Heart right ventricle (tissue), 16 donors: Measurements from ENCODE around the gene LRRC8C. TPM values are rescaled to one million over a fixed set of nuclear protein-coding genes. Genes with fewer than 3 reads are reported as not detected.
A peak's percentile ranks its signal among the peaks of the same experiment; 100 is the strongest.

Experiments used
- ATAC-seq, 8 donors: fragments of 200-7000 bp; cut with Tn5 transposase; one replicate each; pipeline ENCODE4 v1.9.1; 2020; ENCODE audit warnings: mild to moderate bottlenecking in 8 of 8, moderate library complexity in 8 of 8, moderate number of reproducible peaks in 1 of 8
- DNase-seq, 2 donors: peaks; one replicate each; pipeline ENCODE4 v3.0.0-alpha.2; 2020
- H3K27ac ChIP-seq, 10 donors: fragments of 200-600 bp; sonication (generic) in 2 of 10; one replicate each; pipeline versions ENCODE4 v1.5.0 to v1.8.0; 2020 to 2022; ENCODE audit warnings: mild to moderate bottlenecking in 3 of 10
- H3K27me3 ChIP-seq, 7 donors: fragments of 200-600 bp; one replicate each; pipeline ENCODE4 v1.8.0; 2021 to 2022; ENCODE audit warnings: mild to moderate bottlenecking in 2 of 7
- H3K36me3 ChIP-seq, 9 donors: fragments of 200-600 bp; sonication (generic) in 1 of 9; one replicate each; pipeline versions ENCODE4 v1.5.0 to v1.8.0; 2020 to 2022; ENCODE audit warnings: mild to moderate bottlenecking in 2 of 9
- H3K4me1 ChIP-seq, 9 donors: fragments of 200-600 bp; sonication (generic) in 1 of 9; one replicate each; pipeline versions ENCODE4 v1.5.0 to v1.8.0; 2020 to 2022; ENCODE audit warnings: mild to moderate bottlenecking in 4 of 9
- H3K4me3 ChIP-seq, 10 donors: fragments of 200-600 bp; sonication (generic) in 2 of 10; one replicate each; pipeline versions ENCODE4 v1.5.0 to v1.8.0; 2020 to 2022; ENCODE audit warnings: mild to moderate bottlenecking in 7 of 10, moderate library complexity in 2 of 10
- H3K9me3 ChIP-seq, 11 donors: fragments of 200-600 bp in 10 of 11; sonication (generic) in 2 of 11; one replicate each; pipeline versions ENCODE4 v1.5.0 to v1.8.0; 2013 to 2022; ENCODE audit warnings: mild to moderate bottlenecking in 2 of 11, control low read depth in 1 of 11, moderate library complexity in 1 of 11
- CTCF ChIP-seq, 9 donors: fragments of 200-600 bp; sonication (generic) in 2 of 9; IDR thresholded peaks; one replicate each; pipeline versions ENCODE4 v1.5.0 to v1.8.0; 2021 to 2022; ENCODE audit warnings: antibody characterized with exemption in 9 of 9, mild to moderate bottlenecking in 5 of 9, moderate library complexity in 1 of 9
- WGBS, 2 donors: extraction: QIAGEN DNeasy Blood & Tissue Kit; methylation state at CpG; one replicate each; pipeline ENCODE4 v1.1.7; 2013; ENCODE audit warnings: inconsistent platforms in 1 of 2; 5-methylcytosine and 5-hydroxymethylcytosine counted together
- intact Hi-C, 10 donors: fragments of 100-400 bp; cut with DNase I; formaldehyde crosslinking; loops; one replicate each; pipeline versions ENCODE4 v1.11.1 to v1.14.2; 2022
- polyA plus RNA-seq, 2 donors: library from polyadenylated mRNA; stranded (reverse); fragments of 200-250 nt; gene quantifications; one replicate each; pipeline ENCODE4 v1.2.3, GENCODE V29; 2013
- total RNA-seq, 10 donors: library from RNA; stranded (reverse); fragmentation: NEBNext Ultra II Directional in 3 of 10; extraction: Animal tissue kit (Norgen Biotek cat#: 25700) in 3 of 10; gene quantifications; one replicate each; pipeline versions ENCODE4 v1.2.1 to v1.2.4, GENCODE V29; 2021 to 2023
- donor health status: Arrhythmogenic right ventricular cardiomyopathy.
- donor health status: ischemic (EF 13 %, LVEDD 7.1; RV severe dilation, severe dysfunction).
- donor health status: healthy with polysubstance abuse.
- donor health status: DM: no; HTN: yes; CAD: no.
- donor health status: DM: no; HTN: no; CAD: no.
- donor health status: ischemic (EF 25% LVEDD 6.9; RV normal size, moderate dysfunction).
- donor health status: ischemic (EF 25% LVEDD 5.7; RV mildly dilated, moderate dysfunction).
- donor health status: healthy.
- donor health status: DM: yes; HTN: yes; CAD: no.
- donor health status: Ischemic cardiomyopathy.
- donor health status: ischemic (EF 35%, LVEDD 5.7; RV mildly dilated, moderate dysfunction).
- donor health status: nonischemic (EF 11% LVEDD 7.7; RV severe dilation, severe dysfunction).
- donor health status: DM: yes; HTN: yes; CAD: no.
- donor health status: PGD.
- donor health status: ischemic (EF 29% LVEDD 5.4; RV normal size, mild dysfunction).
- donor health status: nonischemic (EF 23%, LVEDD 6.1; RV moderate dilation, normal function).

The LRRC8C gene
- total and polyA plus RNA-seq, 12 donors, result 3.7 to 12.3 (median 8.2) TPM

DNA sequence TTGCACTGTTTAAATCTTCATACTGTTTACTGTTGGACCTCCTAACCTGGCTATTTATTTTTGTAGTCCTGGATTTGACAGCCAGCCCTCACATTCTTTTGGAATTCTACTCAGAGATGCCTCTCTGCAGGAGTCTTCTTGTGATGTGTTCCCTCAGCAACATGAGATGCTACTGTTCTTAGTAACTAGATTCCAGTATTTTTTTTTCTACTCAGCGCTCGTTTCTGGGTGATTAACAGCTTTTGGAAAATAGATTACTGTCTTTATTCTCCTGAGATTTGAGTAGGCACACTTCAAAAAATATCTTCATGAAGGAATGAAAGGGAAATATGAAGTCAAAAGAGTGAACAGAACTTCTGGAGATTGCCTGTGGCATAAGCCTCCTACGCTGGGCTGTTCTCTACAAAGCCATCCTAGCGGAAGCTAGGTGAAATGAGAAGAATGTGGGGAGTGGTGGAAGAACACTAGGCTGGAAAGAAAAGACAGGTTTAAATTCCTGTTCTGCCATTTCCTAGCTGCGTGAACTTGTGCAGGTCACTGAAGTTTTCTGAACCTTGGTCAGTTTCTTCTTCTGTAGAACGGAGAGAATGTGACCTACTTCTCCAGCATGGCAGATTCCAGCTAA, 75.9 kb downstream of the LRRC8C start:
- Histone ChIP-seq H3K4me1 (peaks cover 0 to 37% (median 9%) of the 10 kb centered on the region in 9 donors), H3K36me3 (peaks cover 0 to 37% (median 15%) of the 10 kb centered on the region in 9 donors), H3K27ac (peak overlapping the region in 4 of 10 donors; percentile 7 to 73 (median 67)), H3K4me3 (no peak overlapping the region), H3K27me3 (no peaks in the 10 kb centered on the region), H3K9me3 (no peaks in the 10 kb centered on the region)
- ATAC-seq, result no peak
- no peak for TF ChIP-seq CTCF (IDR thresholded peaks at IDR 0.05)
- DNase-seq, result no peak
- WGBS, 2 donors, result 80 to 86% methylated on average over 6 of the region's 6 CpGs
- intact Hi-C loops, result loop anchor here in 2 of 10 donors (10.0 kb wide), 2 partner anchors 46 to 84 kb away; no protein-coding TSS in a partner anchor

DNA sequence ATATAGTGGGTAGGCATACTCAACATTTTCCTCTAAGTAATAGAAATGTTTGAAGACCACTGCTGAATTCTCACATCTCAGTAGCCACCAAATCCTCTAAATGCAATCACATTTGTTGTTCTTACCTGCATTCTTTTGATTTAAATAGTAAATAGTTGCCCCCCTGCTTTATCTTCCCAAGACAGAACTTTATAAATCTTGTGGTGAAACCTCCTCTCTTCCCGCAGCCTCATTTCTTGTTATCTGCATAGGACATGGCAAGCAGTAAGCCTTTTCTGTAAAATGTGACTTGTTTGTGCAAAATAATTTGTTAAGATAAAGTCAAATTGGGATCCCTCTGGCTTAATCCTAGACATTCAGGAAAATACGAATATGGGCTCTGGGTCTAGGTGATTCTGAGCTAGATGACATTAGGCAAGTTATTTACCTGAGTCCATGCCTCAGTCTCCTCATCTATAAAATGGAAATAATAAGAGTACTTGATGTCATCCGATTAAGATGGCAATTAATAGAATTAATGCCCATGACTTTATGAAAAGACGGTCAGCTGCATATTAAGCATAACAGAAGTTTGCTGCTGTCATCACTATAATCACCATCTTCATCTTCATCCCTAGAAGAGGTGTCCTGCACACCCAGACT, 77.7 kb downstream of the LRRC8C start:
- Histone ChIP-seq H3K4me3 (no peak overlapping the region), H3K27ac (peak overlapping the region in 6 of 10 donors; percentile 31 to 73 (median 60)), H3K27me3 (no peaks in the 10 kb centered on the region), H3K9me3 (no peaks in the 10 kb centered on the region), H3K36me3 (peaks cover 0 to 54% (median 18%) of the 10 kb centered on the region in 9 donors), H3K4me1 (peaks cover 0 to 34% (median 9%) of the 10 kb centered on the region in 9 donors)
- no peak for ATAC-seq
- TF ChIP-seq CTCF (IDR thresholded peaks at IDR 0.05), result no peak
- WGBS, 2 donors, result 97% methylated on average over 4 of the region's 4 CpGs
- no peak for DNase-seq
- intact Hi-C loops, result no loop called here

DNA sequence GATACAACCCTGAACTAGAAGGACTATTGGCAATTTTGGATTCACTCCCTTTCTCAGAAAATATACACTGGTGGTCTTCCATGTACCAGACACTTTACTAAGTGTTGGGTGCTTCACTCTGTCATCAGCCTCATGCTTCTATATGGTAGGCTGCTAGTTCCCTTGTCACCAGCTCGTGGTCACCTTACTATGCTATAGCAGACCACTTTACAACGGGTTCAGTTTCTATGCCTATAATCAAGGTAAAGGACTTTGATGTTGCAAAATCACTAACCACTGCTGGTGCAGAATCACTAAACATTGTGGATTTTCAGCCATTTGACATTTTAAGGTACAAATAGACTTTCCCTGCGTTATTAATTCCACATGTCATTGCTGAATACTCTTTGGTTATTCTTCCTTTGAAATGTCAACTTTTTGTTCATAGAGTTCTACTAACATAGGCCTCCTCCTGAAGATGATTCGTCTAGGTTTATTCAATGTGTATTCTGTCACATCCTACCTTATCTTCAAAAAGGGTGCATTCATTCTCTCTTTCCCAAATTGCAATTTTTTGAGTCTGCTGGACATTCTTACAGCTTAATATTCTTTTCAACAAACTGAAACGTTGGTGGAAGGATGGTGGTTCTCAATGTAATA, 78.3 kb downstream of the LRRC8C start:
- Histone ChIP-seq H3K27me3 (no peaks in the 10 kb centered on the region), H3K36me3 (peaks cover 0 to 61% (median 18%) of the 10 kb centered on the region in 9 donors), H3K27ac (peak overlapping the region in 1 of 10 donors; percentile 63), H3K4me3 (no peak overlapping the region), H3K9me3 (no peaks in the 10 kb centered on the region), H3K4me1 (peaks cover 0 to 27% (median 7%) of the 10 kb centered on the region in 9 donors)
- no peak for TF ChIP-seq CTCF (IDR thresholded peaks at IDR 0.05)
- 84 to 86% methylated on average over 5 of the region's 5 CpGs for WGBS, 2 donors
- no peak for DNase-seq
- intact Hi-C loops, result no loop called here
- ATAC-seq, result no peak

DNA sequence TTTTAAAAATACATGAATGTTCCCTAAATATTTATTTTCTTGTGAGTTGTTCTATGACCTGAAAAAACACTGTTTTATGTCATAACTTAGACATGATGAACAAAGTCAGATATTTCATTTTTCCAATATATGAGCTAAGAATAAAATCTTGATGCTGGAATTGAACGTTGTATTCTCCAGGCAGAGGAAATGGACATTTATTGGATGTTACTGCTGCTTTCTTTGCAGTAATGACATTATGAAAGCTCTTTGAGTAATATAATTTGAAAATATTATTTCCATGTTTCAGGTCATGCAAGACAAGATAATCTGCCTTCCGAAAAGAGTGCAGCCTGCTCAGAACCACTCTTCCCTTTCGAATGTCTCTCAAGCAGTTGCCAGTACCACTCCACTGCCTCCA, 79.5 kb downstream of the LRRC8C start:
- no peaks in the 10 kb centered on the region for H3K27me3 ChIP-seq
- ATAC-seq, result no peak
- DNase-seq, result no peak
- no peaks in the 10 kb centered on the region for H3K9me3 ChIP-seq
- H3K27ac ChIP-seq, result peak overlapping the region in 1 of 10 donors; percentile 27
- H3K4me1 ChIP-seq, result peaks cover 0 to 23% (median 9%) of the 10 kb centered on the region in 9 donors
- intact Hi-C loops, result no loop called here
- no peak overlapping the region for H3K4me3 ChIP-seq
- H3K36me3 ChIP-seq, result peaks cover 0 to 62% (median 18%) of the 10 kb centered on the region in 9 donors
- 92 to 93% methylated on average over 3 of the region's 3 CpGs for WGBS, 2 donors
- TF ChIP-seq CTCF (IDR thresholded peaks at IDR 0.05), result no peak
